Measurements from ENCODE around the gene TBC1D30. TPM values are rescaled to one million over a fixed set of nuclear protein-coding genes. Genes with fewer than 3 reads are reported as not detected.
"Not testable (repeated sequence)": the region's sequence is repeated elsewhere in the genome, so short reads cannot be mapped to it uniquely, and the experiment has no call there.

TBC1D30 gene
- 14.7 TPM for total RNA-seq (ENCODE audit: insufficient read depth, low replicate concordance)

- peak; percentile 32 for DNase-seq (ENCODE audit: low spot score)
Observed at GRCh38 chr12:64824500-64825142, at the start of gene TBC1D30. TSS of gene TBC1D30 (plus strand) at chr12:64824647. CDS start at chr12:64824880, 233 bp downstream.

DNA sequence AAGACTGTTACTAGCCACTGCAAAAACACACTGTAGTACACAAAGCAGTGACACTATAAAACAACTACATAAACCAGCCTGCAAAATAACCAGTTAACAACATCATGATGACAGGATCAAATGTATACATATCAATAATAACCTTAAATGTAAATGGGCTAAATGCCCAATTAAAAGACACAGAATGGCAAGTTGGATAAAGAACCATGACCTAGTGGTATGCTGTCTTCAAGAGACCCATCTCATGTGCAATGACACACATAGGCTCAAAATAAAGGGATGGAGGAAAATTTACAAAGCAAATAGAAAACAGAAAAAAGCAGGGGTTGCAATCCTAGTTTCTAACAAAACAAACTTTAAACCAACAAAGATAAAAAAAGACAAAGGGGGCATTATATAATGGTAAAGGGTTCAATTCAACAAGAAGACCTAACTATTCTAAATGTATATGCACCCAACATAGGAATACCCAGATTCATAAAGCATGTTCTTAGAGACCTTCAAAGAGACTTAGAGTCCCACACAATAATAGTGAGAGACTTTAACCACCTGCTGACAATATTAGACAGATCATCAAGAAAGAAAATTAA, 49.2 kb upstream of the TBC1D30 start:
- DNase-seq (ENCODE audit: low spot score) = not testable (repeated sequence)

- no peak for DNase-seq (ENCODE audit: low spot score)
Observed at GRCh38 chr12:64779354-64779974, 45.0 kb upstream of the TBC1D30 start.

DNA sequence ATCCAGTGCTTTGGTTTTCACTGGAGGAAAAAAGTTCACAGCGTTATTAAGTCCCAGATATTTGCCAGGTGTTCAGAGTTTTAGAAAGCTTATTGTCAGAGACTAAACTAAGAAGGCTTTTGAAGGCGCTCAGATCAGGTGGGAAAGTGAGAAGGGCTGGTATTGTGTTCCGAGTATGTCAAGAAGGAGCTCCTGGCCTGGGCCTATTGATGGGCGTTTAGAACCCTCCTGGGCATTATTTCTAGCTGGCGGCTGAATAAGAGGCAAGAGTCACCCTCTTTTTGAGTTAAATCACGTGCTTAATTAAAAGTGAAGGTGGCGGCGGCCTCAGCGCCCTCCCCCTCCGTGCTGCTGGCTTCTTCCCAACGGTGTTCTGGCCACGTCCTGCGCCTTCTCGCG, 44.3 kb upstream of the TBC1D30 start:
- peak; percentile 5 for DNase-seq (ENCODE audit: low spot score)

- peak; percentile 11 for DNase-seq (ENCODE audit: low spot score)
Observed at GRCh38 chr12:64780531-64781279, 43.7 kb upstream of the TBC1D30 start.

GRCh38 chr12:64781280-64782190, 42.9 kb upstream of the TBC1D30 start:
- no peak for DNase-seq (ENCODE audit: low spot score)

- DNase-seq (ENCODE audit: low spot score) = peak; percentile 9
Observed at GRCh38 chr12:64782191-64782876, 42.1 kb upstream of the TBC1D30 start.

- no peak for DNase-seq (ENCODE audit: low spot score)
Observed at GRCh38 chr12:64785838-64786237, 38.6 kb upstream of the TBC1D30 start.

GRCh38 chr12:64790166-64790565, 34.3 kb upstream of the TBC1D30 start:
- no peak for DNase-seq (ENCODE audit: low spot score)

- DNase-seq (ENCODE audit: low spot score) = no peak
Observed at GRCh38 chr12:64791036-64791435, 33.4 kb upstream of the TBC1D30 start.

DNA sequence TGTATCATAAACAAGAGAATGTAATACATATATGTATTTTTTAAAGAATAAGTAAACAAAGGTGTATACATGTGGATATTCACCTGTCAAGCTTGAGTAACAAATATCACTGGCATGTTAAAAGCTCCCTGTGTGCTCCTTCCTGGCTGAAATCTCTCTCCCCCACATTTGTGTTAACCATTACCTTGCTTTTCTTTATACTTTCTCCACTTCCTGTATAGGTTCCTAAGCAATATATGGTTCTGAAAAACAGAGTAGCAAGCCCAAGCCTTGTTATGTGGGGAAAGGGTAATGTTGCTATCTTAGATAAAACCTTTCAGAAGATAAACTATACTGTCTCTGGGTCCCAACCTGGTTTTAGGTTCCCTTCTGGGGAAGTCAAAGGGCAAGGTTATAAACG, 32.3 kb upstream of the TBC1D30 start:
- no peak for DNase-seq (ENCODE audit: low spot score)

- no peak for DNase-seq (ENCODE audit: low spot score)
Observed at GRCh38 chr12:64793610-64794009, 30.8 kb upstream of the TBC1D30 start.

- DNase-seq (ENCODE audit: low spot score) = no peak
Observed at GRCh38 chr12:64794305-64794704, 30.1 kb upstream of the TBC1D30 start.

DNA sequence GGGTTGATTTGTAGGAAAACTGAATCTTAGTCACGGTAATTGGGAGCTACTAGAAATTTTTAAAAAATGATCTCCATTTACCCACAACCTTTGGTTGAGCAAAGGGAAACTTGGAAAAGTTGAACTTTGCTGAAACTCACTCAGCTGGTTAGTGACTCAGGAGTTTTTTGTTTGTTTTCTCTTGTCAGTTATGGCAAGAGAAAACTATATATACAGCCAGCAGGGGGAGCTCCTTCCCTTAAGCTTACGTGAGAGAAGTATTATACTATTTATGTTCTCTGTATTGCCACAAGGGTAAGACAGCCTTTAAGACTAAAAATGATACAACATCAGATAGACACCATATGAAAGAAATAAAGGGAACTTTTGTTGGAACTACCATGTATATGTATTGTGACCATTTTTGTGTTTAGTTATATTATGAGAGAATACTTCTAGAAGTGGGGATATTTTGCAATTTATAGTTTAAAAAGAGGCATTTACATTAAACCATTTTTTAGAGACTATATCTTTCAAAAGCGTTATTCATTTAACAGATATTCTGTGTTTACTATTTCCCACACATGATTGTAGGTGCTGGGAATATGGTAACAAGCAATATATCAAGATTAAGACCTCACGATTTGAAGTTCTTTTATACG, 28.1 kb upstream of the TBC1D30 start:
- DNase-seq (ENCODE audit: low spot score) = peak; percentile 86

DNA sequence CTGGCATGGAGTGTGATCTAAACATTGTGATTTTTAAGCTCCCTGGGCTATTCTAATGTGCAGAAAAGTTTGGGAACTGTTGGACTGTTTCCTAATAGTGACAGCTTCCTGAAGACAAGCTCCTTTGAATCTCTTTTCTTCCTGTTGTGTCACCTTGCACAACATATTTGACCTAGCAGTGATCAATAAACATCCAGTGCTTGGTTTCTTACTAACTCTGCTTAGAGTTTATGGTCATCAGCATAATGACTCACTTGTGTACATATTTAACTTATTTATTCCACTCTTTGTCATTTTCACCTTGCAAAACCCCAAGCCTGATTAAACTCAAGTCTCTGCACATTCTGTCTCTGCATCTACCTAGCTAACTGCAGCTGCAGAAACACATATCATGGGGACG, 27.3 kb upstream of the TBC1D30 start:
- no peak for DNase-seq (ENCODE audit: low spot score)

DNA sequence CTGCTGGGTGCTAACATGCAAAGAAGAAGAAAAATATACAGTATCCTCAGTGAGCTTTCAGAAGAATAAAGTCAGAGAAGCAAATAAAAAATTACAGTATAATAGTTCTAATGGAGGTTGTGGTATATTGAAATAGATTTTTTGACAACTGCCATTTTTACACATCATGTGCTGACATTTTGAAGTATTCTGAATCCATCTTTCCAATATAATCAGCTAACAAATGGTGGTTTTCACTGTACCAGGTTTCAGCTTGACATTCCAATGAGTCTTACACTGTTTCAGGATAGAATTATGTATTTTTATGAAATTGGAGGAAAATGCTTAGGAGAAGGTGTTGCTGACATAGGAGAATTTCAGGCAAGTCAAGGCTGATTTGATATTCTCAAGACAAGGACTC, 26.3 kb upstream of the TBC1D30 start:
- DNase-seq (ENCODE audit: low spot score) = no peak

DNA sequence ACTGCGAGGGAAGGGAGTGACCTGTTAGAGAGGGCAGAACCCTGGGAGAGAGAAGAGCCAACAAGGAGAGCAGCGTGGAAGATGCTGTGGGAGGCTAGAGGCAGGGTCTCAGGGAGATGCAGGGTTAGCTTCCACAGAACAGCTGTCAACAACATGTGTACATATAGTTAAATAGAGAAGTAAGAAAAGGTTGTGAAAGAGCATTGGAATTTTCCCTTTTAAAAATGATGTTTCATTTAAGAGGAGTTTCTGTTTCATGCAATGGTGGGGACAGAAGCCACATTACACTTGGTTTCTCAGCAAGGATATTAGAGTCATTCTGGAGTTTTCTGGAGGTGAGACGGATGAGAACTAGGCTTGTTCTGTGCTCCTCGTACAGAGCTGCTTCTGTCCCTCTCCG, 23.8 kb upstream of the TBC1D30 start:
- no peak for DNase-seq (ENCODE audit: low spot score)

DNA sequence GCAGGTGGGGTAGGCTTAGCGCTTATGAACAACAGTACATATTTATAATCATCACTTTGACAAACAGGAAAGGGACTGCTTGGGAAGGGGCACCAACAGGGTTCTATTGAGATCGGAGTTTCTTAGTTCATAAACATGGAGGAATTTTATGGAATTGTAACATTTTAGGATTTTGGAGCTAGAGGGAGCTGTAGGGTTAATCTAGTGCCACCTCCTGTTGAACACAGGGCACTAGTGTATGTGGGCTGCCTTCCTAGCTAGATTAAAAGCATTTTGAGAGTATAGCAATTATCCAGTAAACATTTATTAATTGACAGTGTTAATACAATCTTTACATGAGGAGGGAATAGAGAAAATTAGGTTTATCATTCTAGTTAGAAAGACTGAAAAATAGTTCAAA, 23.1 kb upstream of the TBC1D30 start:
- DNase-seq (ENCODE audit: low spot score) = no peak

GRCh38 chr12:64802180-64802775, 22.2 kb upstream of the TBC1D30 start:
- DNase-seq (ENCODE audit: low spot score) = peak; percentile 19

GRCh38 chr12:64806173-64806572, 18.3 kb upstream of the TBC1D30 start:
- DNase-seq (ENCODE audit: low spot score) = no peak

All from umbilical cord (tissue), 2 donors.